Breast epithelium (tissue), 3 donors: ENCODE results near the gene PCCB.

Experiments
- CTCF ChIP-seq, 3 donors: fragments of 450-650 bp; IDR thresholded peaks; one replicate each; pipeline ENCODE4 v1.5.1; 2016 to 2017; ENCODE audit warnings: antibody characterized with exemption in 3 of 3, mild to moderate bottlenecking in 3 of 3, moderate library complexity in 3 of 3
- POLR2A ChIP-seq: fragments of 450-650 bp; IDR thresholded peaks from one replicate; pipeline ENCODE4 v1.6.1; 2016; ENCODE audit warnings: antibody characterized with exemption, mild to moderate bottlenecking, moderate library complexity

- TF ChIP-seq CTCF (IDR thresholded peaks at IDR 0.05) (no peak), POLR2A (no peak)
Measured at GRCh38 chr3:136280961-136281360, 30.8 kb downstream of the PCCB start.
